ENCODE measurements around the gene YKT6. TPM values are rescaled to one million over a fixed set of nuclear protein-coding genes. Genes with fewer than 3 reads are reported as not detected.

Gene YKT6
- total and polyA plus RNA-seq, 2 experiments from 2014 or later, result 33.5 to 114 TPM

- TF ChIP-seq ETS1 (IDR thresholded peaks at IDR 0.05) (no peak), CTCF (conservative IDR thresholded peaks at IDR 0.05; ENCODE audit: low read depth in 2 of 2) (no peak)
These were observed 38.6 kb downstream of the YKT6 start (continued) for GRCh38 chr7:44239361-44239760.

GRCh38 chr7:44240376-44240775 lies 39.6 kb downstream of the YKT6 start:
- no peaks in the 10 kb centered on the region for H3K27me3 ChIP-seq (ENCODE audit: insufficient read depth)
- Mint-ChIP-seq H3K36me3 (ENCODE audit: low read depth) (no peaks in the 10 kb centered on the region), H3K4me1 (peaks cover 7% of the 10 kb centered on the region), H3K4me3 (no peak overlapping the region), H3K27ac (no peak overlapping the region), H3K9me3 (no peaks in the 10 kb centered on the region), H3K27me3 (ENCODE audit: insufficient read depth, low read depth, poor library complexity) (peaks cover 14% of the 10 kb centered on the region)
- H3K36me3 ChIP-seq (ENCODE audit: insufficient read depth), result no peaks in the 10 kb centered on the region
- H3K27ac ChIP-seq (ENCODE audit: low read depth), result no peak overlapping the region
- no peaks in the 10 kb centered on the region for H3F3A ChIP-seq (replicated peaks; ENCODE audit: low read depth)
- H3K9me2 ChIP-seq (ENCODE audit: insufficient read depth), result no peaks in the 10 kb centered on the region
- ATAC-seq (no peak), DNase-seq (ENCODE audit: low spot score) (no peak)
- no peak overlapping the region for H2AFZ ChIP-seq
- no peaks in the 10 kb centered on the region for H3K79me2 ChIP-seq (replicated peaks; ENCODE audit: insufficient read depth)
- no peaks in the 10 kb centered on the region for H3K4me1 ChIP-seq (ENCODE audit: insufficient read depth)
- H4K20me1 ChIP-seq (replicated peaks; ENCODE audit: insufficient read depth), result no peaks in the 10 kb centered on the region
- no peak overlapping the region for H3K4me2 ChIP-seq
- no peak overlapping the region for H3K4me3 ChIP-seq
- TF ChIP-seq NANOG (IDR thresholded peaks at IDR 0.05; ENCODE audit: borderline replicate concordance) (no peak), STAT1 (IDR thresholded peaks at IDR 0.05; ENCODE audit: unreplicated experiment) (no peak), ETS1 (IDR thresholded peaks at IDR 0.05) (no peak), EZH2phosphoT487 (IDR thresholded peaks at IDR 0.05; ENCODE audit: unreplicated experiment) (no peak), POLR2AphosphoS5 (IDR thresholded peaks at IDR 0.05; ENCODE audit: low read depth) (no peak), JUNB (IDR thresholded peaks at IDR 0.05; ENCODE audit: unreplicated experiment) (no peak), CTCF (conservative IDR thresholded peaks at IDR 0.05; ENCODE audit: low read depth in 2 of 2) (no peak), ZNF331 (CRISPR knock-in tag; IDR thresholded peaks at IDR 0.05; ENCODE audit: low read depth) (no peak), EZH2 (IDR thresholded peaks at IDR 0.05; ENCODE audit: low read depth, unreplicated experiment) (no peak), ZNF114 (CRISPR knock-in tag; IDR thresholded peaks at IDR 0.05) (no peak), ZNF462 (CRISPR knock-in tag; IDR thresholded peaks at IDR 0.05) (no peak)
